H9 (cell line): ENCODE results near the gene THAP5. TPM values are rescaled to one million over a fixed set of nuclear protein-coding genes. Genes with fewer than 3 reads are reported as not detected.
A peak's percentile ranks its signal among the peaks of the same experiment; 100 is the strongest.

ENCODE experiments used
- DNase-seq: peaks from one replicate; pipeline ENCODE4 v3.0.0-alpha.2; 2017
- H2AFZ ChIP-seq: one replicate; pipeline ENCODE4 v1.6.1; 2013; ENCODE audit warnings: mild to moderate bottlenecking, low read length, control low read depth, moderate library complexity
- H2AK5ac ChIP-seq: 2 replicates; pipeline ENCODE4 v1.6.1; 2013; ENCODE audit warnings: low read length, control low read depth, mixed read lengths; ENCODE audit not compliant: insufficient read length
- H2BK120ac ChIP-seq: one replicate; pipeline ENCODE4 v1.6.1; 2013; ENCODE audit warnings: low read depth, mild to moderate bottlenecking, low read length, control low read depth, inconsistent platforms; ENCODE audit not compliant: poor library complexity, severe bottlenecking
- H2BK12ac ChIP-seq: 2 replicates; pipeline ENCODE4 v1.6.1; 2013; ENCODE audit warnings: low read length, control low read depth, mixed read lengths, low read depth; ENCODE audit not compliant: insufficient read length
- H2BK15ac ChIP-seq: 2 replicates; pipeline ENCODE4 v1.6.1; 2013; ENCODE audit warnings: low read depth, low read length, control low read depth
- H2BK20ac ChIP-seq: one replicate; pipeline ENCODE4 v1.6.1; 2013; ENCODE audit warnings: low read depth, mild to moderate bottlenecking, low read length, control low read depth, inconsistent platforms; ENCODE audit not compliant: poor library complexity, severe bottlenecking
- H2BK5ac ChIP-seq: 2 replicates; pipeline ENCODE4 v1.6.1; 2013; ENCODE audit warnings: low read length, control low read depth, mixed read lengths; ENCODE audit not compliant: insufficient read length
- H3K14ac ChIP-seq: 2 replicates; pipeline ENCODE4 v1.6.1; 2013; ENCODE audit warnings: low read length, control low read depth; ENCODE audit not compliant: insufficient read depth
- H3K18ac ChIP-seq: 2 replicates; pipeline ENCODE4 v1.6.1; 2013; ENCODE audit warnings: low read depth, mild to moderate bottlenecking, mixed read lengths, low read length, control low read depth; ENCODE audit not compliant: insufficient read length
- H3K23ac ChIP-seq: 2 replicates; pipeline ENCODE4 v1.6.1; 2013; ENCODE audit warnings: low read length, control low read depth, mixed read lengths, low read depth; ENCODE audit not compliant: insufficient read length
- H3K23me2 ChIP-seq: 2 replicates; pipeline ENCODE4 v1.6.1; 2013; ENCODE audit warnings: low read depth, mild to moderate bottlenecking, mixed read lengths, low read length, control low read depth; ENCODE audit not compliant: insufficient read length, poor library complexity, severe bottlenecking
- H3K27ac ChIP-seq: 2 replicates; pipeline ENCODE4 v1.5.1; 2013; ENCODE audit warnings: low read length, control low read depth, mixed read lengths, low read depth; ENCODE audit not compliant: insufficient read length
- H3K27me3 ChIP-seq: 2 replicates; pipeline ENCODE4 v1.6.1; 2013; ENCODE audit warnings: low read length, control low read depth, inconsistent platforms; ENCODE audit not compliant: insufficient read depth
- H3K4ac ChIP-seq: 2 replicates; pipeline ENCODE4 v1.6.1; 2013; ENCODE audit warnings: low read depth, mild to moderate bottlenecking, control low read depth, inconsistent platforms, low read length, moderate library complexity
- H3K4me1 ChIP-seq: 2 replicates; pipeline ENCODE4 v1.6.1; 2013; ENCODE audit warnings: low read length, control low read depth, inconsistent platforms; ENCODE audit not compliant: insufficient read depth
- H3K4me2 ChIP-seq: 2 replicates; pipeline ENCODE4 v1.6.1; 2013; ENCODE audit warnings: low read length, control low read depth, mixed read lengths; ENCODE audit not compliant: insufficient read length, insufficient read depth
- H3K56ac ChIP-seq: 2 replicates; pipeline ENCODE4 v1.6.1; 2013; ENCODE audit warnings: low read depth, mild to moderate bottlenecking, mixed read lengths, low read length, control low read depth; ENCODE audit not compliant: insufficient read length
- H3K79me1 ChIP-seq: 2 replicates; pipeline ENCODE4 v1.6.1; 2013; ENCODE audit warnings: low read depth, mild to moderate bottlenecking, moderate library complexity, low read length, control low read depth, inconsistent platforms; ENCODE audit not compliant: insufficient read depth, poor library complexity, severe bottlenecking
- H3K79me2 ChIP-seq: 2 replicates; pipeline ENCODE4 v1.6.1; 2013; ENCODE audit warnings: low read length, control low read depth, inconsistent platforms; ENCODE audit not compliant: insufficient read depth
- H3K9ac ChIP-seq: 2 replicates; pipeline ENCODE4 v1.6.1; 2013; ENCODE audit warnings: low read length, control low read depth, mixed read lengths; ENCODE audit not compliant: insufficient read length; ENCODE audit errors: extremely low read depth
- H3K9me3 ChIP-seq: one replicate; pipeline ENCODE4 v1.6.1; 2013; ENCODE audit warnings: low read depth, low read length, inconsistent platforms; ENCODE audit not compliant: control insufficient read depth
- H3T11ph ChIP-seq: one replicate; pipeline ENCODE4 v1.6.1; 2013; ENCODE audit warnings: mild to moderate bottlenecking, low read length, control low read depth, inconsistent platforms
- H4K20me1 ChIP-seq: one replicate; pipeline ENCODE4 v1.6.1; 2013; ENCODE audit not compliant: control insufficient read depth, insufficient read length, insufficient read depth
- H4K5ac ChIP-seq: 2 replicates; pipeline ENCODE4 v1.6.1; 2013; ENCODE audit warnings: low read depth, mild to moderate bottlenecking, mixed read lengths, low read length, control low read depth; ENCODE audit not compliant: insufficient read length
- H4K8ac ChIP-seq: replicated peaks from 2 replicates; pipeline ENCODE4 v1.6.1; 2013; ENCODE audit warnings: low read length, control low read depth, mixed read lengths, low read depth; ENCODE audit not compliant: insufficient read length
- H4K91ac ChIP-seq: 2 replicates; pipeline ENCODE4 v1.6.1; 2013; ENCODE audit warnings: low read depth, mild to moderate bottlenecking, moderate library complexity, mixed read lengths, low read length, control low read depth; ENCODE audit not compliant: insufficient read length
- H3K27ac Mint-ChIP-seq, 3 experiments: 2 replicates in 2 of 3; 3 replicates in 1 of 3; pipeline ENCODE4 v1.8.0; 2020 to 2021; ENCODE audit warnings: mixed read lengths in 3 of 3, mild to moderate bottlenecking in 1 of 3, moderate library complexity in 1 of 3
- H3K27me3 Mint-ChIP-seq: 2 replicates; pipeline ENCODE4 v1.8.0; 2021; ENCODE audit warnings: low read depth, mild to moderate bottlenecking, moderate library complexity, mixed read lengths
- H3K36me3 Mint-ChIP-seq, 3 experiments: 2 replicates in 2 of 3; 3 replicates in 1 of 3; pipeline ENCODE4 v1.8.0; 2020 to 2021; ENCODE audit warnings: low read depth in 3 of 3, mixed read lengths in 3 of 3; ENCODE audit not compliant: insufficient read depth in 1 of 3
- H3K4me1 Mint-ChIP-seq, 2 experiments: 2 replicates each; pipeline ENCODE4 v1.8.0; 2020; ENCODE audit warnings: mixed read lengths in 2 of 2
- H3K4me3 Mint-ChIP-seq, 2 experiments: 2 replicates in 1 of 2; 3 replicates in 1 of 2; pipeline ENCODE4 v1.8.0; 2020 to 2021; ENCODE audit warnings: mild to moderate bottlenecking in 2 of 2, mixed read lengths in 2 of 2, moderate library complexity in 1 of 2
- H3K9me3 Mint-ChIP-seq, 2 experiments: 2 replicates in 1 of 2; 3 replicates in 1 of 2; pipeline ENCODE4 v1.8.0; 2020; ENCODE audit warnings: mild to moderate bottlenecking in 2 of 2, mixed read lengths in 2 of 2, moderate library complexity in 1 of 2
- WGBS: extraction: QIAGEN DNeasy Blood & Tissue Kit; methylation state at CpG from one replicate; pipeline ENCODE4 v1.1.7; 2013; ENCODE audit warnings: missing lambda C conversion rate, low lambda C conversion rate, mixed read lengths; ENCODE audit not compliant: insufficient read length; ENCODE audit errors: extremely low coverage; 5-methylcytosine and 5-hydroxymethylcytosine counted together
- total RNA-seq: library from RNA; stranded (reverse); gene quantifications from 2 replicates; pipeline ENCODE4 v1.2.1, GENCODE V29; 2021
- TF ChIP-seq, protein P1 (sequence below): fragments of 200-600 bp; sonication (generic); conservative IDR thresholded peaks from 3 replicates; pipeline ENCODE4 v1.8.0; 2021; ENCODE audit warnings: antibody characterized with exemption, mild to moderate bottlenecking

Gene THAP5
- total RNA-seq, 1 experiment from 2014 or later: 20.6 TPM

DNA sequence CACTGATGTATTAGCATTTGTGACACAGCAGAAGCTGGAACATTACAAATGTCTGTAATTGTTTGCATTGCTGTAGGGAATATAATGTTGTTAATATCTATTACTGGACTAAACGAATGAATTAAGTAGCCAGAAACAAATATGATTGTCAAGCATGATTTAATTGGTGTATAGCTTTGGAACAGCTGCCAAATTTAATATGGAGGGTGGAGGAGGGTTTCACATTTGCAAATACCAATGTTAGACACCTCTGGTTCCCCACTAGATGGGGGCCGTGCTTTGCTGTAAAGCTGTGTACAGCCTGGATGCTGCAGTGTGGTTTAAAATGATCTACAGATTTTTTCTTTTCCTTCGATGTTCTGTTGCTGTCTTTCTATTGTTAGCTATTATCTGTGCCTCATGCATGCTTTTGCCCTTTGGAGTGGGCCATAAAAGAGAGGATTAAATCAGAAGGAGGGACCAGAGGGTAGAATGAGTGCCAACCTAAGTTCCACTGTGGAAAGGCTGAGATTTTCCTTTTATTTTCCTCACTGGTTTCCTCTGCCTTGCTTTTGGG is 23.2 kb upstream of the THAP5 start:
- no peaks in the 10 kb centered on the region for H3K27me3 ChIP-seq
- no peak overlapping the region for H3K4ac ChIP-seq
- Mint-ChIP-seq H3K4me1 (peaks cover 15 to 20% of the 10 kb centered on the region in 2 experiments), H3K4me3 (no peak overlapping the region), H3K9me3 (no peaks in the 10 kb centered on the region), H3K27ac (no peak overlapping the region), H3K27me3 (peaks cover 2% of the 10 kb centered on the region; the same call in 1 of the 2 replicates), H3K36me3 (no peaks in the 10 kb centered on the region)
- H3K79me1 ChIP-seq: no peaks in the 10 kb centered on the region
- H3K4me2 ChIP-seq: no peak overlapping the region
- H4K91ac ChIP-seq: no peak overlapping the region
- H2BK120ac ChIP-seq: no peak overlapping the region
- no peak overlapping the region for H4K8ac ChIP-seq
- WGBS: no CpG with 5 or more reads among the region's 3 CpGs
- no peak overlapping the region for H3K23ac ChIP-seq
- no peak overlapping the region for H3K14ac ChIP-seq
- TF ChIP-seq, protein P1, sequence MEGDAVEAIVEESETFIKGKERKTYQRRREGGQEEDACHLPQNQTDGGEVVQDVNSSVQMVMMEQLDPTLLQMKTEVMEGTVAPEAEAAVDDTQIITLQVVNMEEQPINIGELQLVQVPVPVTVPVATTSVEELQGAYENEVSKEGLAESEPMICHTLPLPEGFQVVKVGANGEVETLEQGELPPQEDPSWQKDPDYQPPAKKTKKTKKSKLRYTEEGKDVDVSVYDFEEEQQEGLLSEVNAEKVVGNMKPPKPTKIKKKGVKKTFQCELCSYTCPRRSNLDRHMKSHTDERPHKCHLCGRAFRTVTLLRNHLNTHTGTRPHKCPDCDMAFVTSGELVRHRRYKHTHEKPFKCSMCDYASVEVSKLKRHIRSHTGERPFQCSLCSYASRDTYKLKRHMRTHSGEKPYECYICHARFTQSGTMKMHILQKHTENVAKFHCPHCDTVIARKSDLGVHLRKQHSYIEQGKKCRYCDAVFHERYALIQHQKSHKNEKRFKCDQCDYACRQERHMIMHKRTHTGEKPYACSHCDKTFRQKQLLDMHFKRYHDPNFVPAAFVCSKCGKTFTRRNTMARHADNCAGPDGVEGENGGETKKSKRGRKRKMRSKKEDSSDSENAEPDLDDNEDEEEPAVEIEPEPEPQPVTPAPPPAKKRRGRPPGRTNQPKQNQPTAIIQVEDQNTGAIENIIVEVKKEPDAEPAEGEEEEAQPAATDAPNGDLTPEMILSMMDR: peak; percentile 28; the same call in 1 of the 3 replicates
- H4K5ac ChIP-seq: no peak overlapping the region
- H3K56ac ChIP-seq: no peak overlapping the region
- H3K79me2 ChIP-seq: no peaks in the 10 kb centered on the region
- H3K27ac ChIP-seq: no peak overlapping the region
- no peak overlapping the region for H3K9ac ChIP-seq
- H3K4me1 ChIP-seq: no peaks in the 10 kb centered on the region
- no peaks in the 10 kb centered on the region for H4K20me1 ChIP-seq
- H2BK20ac ChIP-seq: no peak overlapping the region
- no peak overlapping the region for H2AK5ac ChIP-seq
- H3K9me3 ChIP-seq: no peaks in the 10 kb centered on the region
- DNase-seq: no peak
- no peaks in the 10 kb centered on the region for H3K23me2 ChIP-seq
- no peak overlapping the region for H2BK15ac ChIP-seq
- no peak overlapping the region for H2BK12ac ChIP-seq
- no peak overlapping the region for H2BK5ac ChIP-seq
- H3K18ac ChIP-seq: no peak overlapping the region
- no peak overlapping the region for H2AFZ ChIP-seq
- no peak overlapping the region for H3T11ph ChIP-seq
